ENCODE data around the gene FAM53C. TPM values are rescaled to one million over a fixed set of nuclear protein-coding genes. Genes with fewer than 3 reads are reported as not detected.
"Not testable (repeated sequence)": the region's sequence is repeated elsewhere in the genome, so short reads cannot be mapped to it uniquely, and the experiment has no call there.

Gene FAM53C
- total RNA-seq, result 25.8 TPM
- polyA plus RNA-seq (ENCODE audit: insufficient read depth in 1 of 8, insufficient read length in 8 of 8, low replicate concordance in 1 of 8), result 10 to 100 TPM; 31.5 to 38.8 (median 35.6) TPM
- long read RNA-seq, donor 1, full-length matches to known transcripts, result 3 of 3 reads
- long read RNA-seq, donor 1, partial matches to known transcripts, result 0 of 3 reads
- long read RNA-seq, donor 1, other reads (novel, unspliced or antisense), result 0 of 3 reads
- long read RNA-seq, donor 2, full-length matches to known transcripts, result 1 of 1 reads
- long read RNA-seq, donor 2, partial matches to known transcripts, result 0 of 1 reads
- long read RNA-seq, donor 2, other reads (novel, unspliced or antisense), result 0 of 1 reads
- long read RNA-seq, donor 3, full-length matches to known transcripts, result 6 of 6 reads
- long read RNA-seq, donor 3, partial matches to known transcripts, result 0 of 6 reads
- long read RNA-seq, donor 3, other reads (novel, unspliced or antisense), result 0 of 6 reads
- long read RNA-seq, donor 4, full-length matches to known transcripts, result 6 of 22 reads
- long read RNA-seq, donor 4, partial matches to known transcripts, result 16 of 22 reads
- long read RNA-seq, donor 4, other reads (novel, unspliced or antisense), result 0 of 22 reads
- long read RNA-seq, donor 5, full-length matches to known transcripts, result 8 of 18 reads
- long read RNA-seq, donor 5, partial matches to known transcripts, result 10 of 18 reads
- long read RNA-seq, donor 5, other reads (novel, unspliced or antisense), result 0 of 18 reads
- long read RNA-seq, donor 6, full-length matches to known transcripts, result 7 of 7 reads
- long read RNA-seq, donor 6, partial matches to known transcripts, result 0 of 7 reads
- long read RNA-seq, donor 6, other reads (novel, unspliced or antisense), result 0 of 7 reads
- long read RNA-seq, donor 7, full-length matches to known transcripts, result 3 of 12 reads
- long read RNA-seq, donor 7, partial matches to known transcripts, result 9 of 12 reads
- long read RNA-seq, donor 7, other reads (novel, unspliced or antisense), result 0 of 12 reads
- long read RNA-seq, donor 8, full-length matches to known transcripts, result 3 of 3 reads
- long read RNA-seq, donor 8, partial matches to known transcripts, result 0 of 3 reads
- long read RNA-seq, donor 8, other reads (novel, unspliced or antisense), result 0 of 3 reads
- long read RNA-seq, donor 9, full-length matches to known transcripts, result 4 of 15 reads
- long read RNA-seq, donor 9, partial matches to known transcripts, result 11 of 15 reads
- long read RNA-seq, donor 9, other reads (novel, unspliced or antisense), result 0 of 15 reads
- long read RNA-seq, donor 10, full-length matches to known transcripts, result 4 of 18 reads
- long read RNA-seq, donor 10, partial matches to known transcripts, result 14 of 18 reads
- long read RNA-seq, donor 10, other reads (novel, unspliced or antisense), result 0 of 18 reads
- long read RNA-seq, donor 11, full-length matches to known transcripts, result 7 of 7 reads
- long read RNA-seq, donor 11, partial matches to known transcripts, result 0 of 7 reads
- long read RNA-seq, donor 11, other reads (novel, unspliced or antisense), result 0 of 7 reads

GRCh38 chr5:138337685-138338410, at the start of gene FAM53C:
Gene FAM53C, plus strand, starts transcription at chr5:138338266. Its CDS starts 3,070 bp downstream, at chr5:138341336.
- H3K27ac ChIP-seq (ENCODE audit: low read length), result peak within 1 kb of the TSS; percentile 97
- H3K27me3 ChIP-seq (ENCODE audit: control insufficient read depth, insufficient read depth, low read length), result no peaks in the 10 kb centered on the region
- peaks cover 24% of the 10 kb centered on the region for H3K4me1 ChIP-seq (ENCODE audit: control insufficient read depth, insufficient read depth, low read length)
- peak within 1 kb of the TSS; percentile 50 for H3K4me3 ChIP-seq (ENCODE audit: low read length)
- peaks cover 14% of the 10 kb centered on the region for H3K36me3 ChIP-seq (ENCODE audit: control insufficient read depth, insufficient read depth, low read length)
- no peaks in the 10 kb centered on the region for H3K9me3 ChIP-seq (replicated peaks; ENCODE audit: control insufficient read depth, low read depth, low read length)
- WGBS (ENCODE audit: insufficient coverage), result 1% methylated on average over 28 of the region's 56 CpGs
- DNase-seq, result peak; percentile 97

DNA sequence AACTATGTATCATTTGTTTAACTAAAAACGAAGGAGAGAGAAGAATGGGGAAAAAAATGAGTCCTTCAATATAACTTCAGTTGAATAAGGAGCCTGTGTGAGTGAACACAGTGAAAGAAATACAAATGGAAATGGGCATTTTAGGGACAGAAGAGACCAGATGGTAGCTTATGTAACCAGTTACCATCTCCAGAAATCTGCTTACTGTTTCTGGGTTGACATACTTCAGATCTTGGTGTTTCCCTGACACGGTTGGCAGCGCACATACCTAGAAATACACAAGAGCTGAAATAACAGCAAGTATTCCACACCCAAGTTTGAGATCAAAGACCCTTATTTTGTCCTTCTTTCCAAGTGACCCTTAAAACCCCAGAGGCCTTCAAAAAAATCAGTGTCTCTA, 48.8 kb upstream of the FAM53C start:
- Histone ChIP-seq H3K4me1 (ENCODE audit: control insufficient read depth, insufficient read depth, low read length) (no peaks in the 10 kb centered on the region), H3K27me3 (ENCODE audit: control insufficient read depth, insufficient read depth, low read length) (no peaks in the 10 kb centered on the region), H3K27ac (ENCODE audit: low read length) (no peak overlapping the region), H3K9me3 (replicated peaks; ENCODE audit: control insufficient read depth, low read depth, low read length) (no peaks in the 10 kb centered on the region), H3K4me3 (ENCODE audit: low read length) (no peak overlapping the region), H3K36me3 (ENCODE audit: control insufficient read depth, insufficient read depth, low read length) (peaks cover 18% of the 10 kb centered on the region)
- WGBS (ENCODE audit: insufficient coverage), result 100% methylated on average over 2 of the region's 3 CpGs
- DNase-seq, result no peak

DNA sequence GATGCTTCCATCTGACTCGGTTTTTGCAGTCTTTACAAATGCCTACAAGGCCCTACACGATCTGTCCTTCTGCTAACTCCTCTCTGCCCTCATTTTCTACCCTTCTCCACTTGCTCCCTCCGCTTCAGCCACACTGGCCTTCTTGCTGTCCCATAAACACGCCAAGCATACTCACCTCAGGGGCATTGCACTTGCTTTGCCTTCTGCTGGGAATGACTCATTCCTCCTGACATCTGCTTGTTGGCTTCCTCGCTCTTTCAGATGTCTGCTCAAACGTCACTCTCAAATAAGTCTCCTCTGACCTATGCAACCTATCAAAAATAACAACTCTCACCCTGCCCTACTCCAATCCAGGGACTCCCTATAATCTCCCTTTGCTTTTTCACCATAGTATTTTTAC, 34.7 kb upstream of the FAM53C start:
- no peaks in the 10 kb centered on the region for H3K36me3 ChIP-seq (ENCODE audit: control insufficient read depth, insufficient read depth, low read length)
- H3K27me3 ChIP-seq (ENCODE audit: control insufficient read depth, insufficient read depth, low read length), result no peaks in the 10 kb centered on the region
- 86% methylated on average over 6 of the region's 6 CpGs for WGBS (ENCODE audit: insufficient coverage)
- DNase-seq, result no peak
- H3K4me3 ChIP-seq (ENCODE audit: low read length), result no peak overlapping the region
- H3K9me3 ChIP-seq (replicated peaks; ENCODE audit: control insufficient read depth, low read depth, low read length), result no peaks in the 10 kb centered on the region
- no peak overlapping the region for H3K27ac ChIP-seq (ENCODE audit: low read length)
- H3K4me1 ChIP-seq (ENCODE audit: control insufficient read depth, insufficient read depth, low read length), result no peaks in the 10 kb centered on the region

DNA sequence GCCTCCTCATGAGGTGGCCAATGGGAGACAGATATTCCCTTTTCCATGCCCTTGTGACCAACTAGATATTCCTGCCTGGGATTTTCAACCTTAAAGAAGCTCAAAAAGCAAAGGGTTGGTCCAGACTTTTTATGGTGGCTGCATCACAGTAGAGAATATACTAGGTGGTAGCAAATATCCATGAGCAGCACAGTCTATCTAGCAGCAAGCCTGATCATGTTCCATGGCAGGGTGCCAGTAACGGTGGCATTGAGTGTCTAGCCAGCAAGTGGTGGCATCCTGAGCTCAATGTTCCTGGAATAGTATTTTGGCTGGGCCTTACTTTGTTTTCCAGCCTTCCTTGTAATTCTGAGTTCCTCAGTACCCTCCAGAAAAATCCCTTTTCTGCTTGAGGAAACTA, 32.3 kb upstream of the FAM53C start:
- no peaks in the 10 kb centered on the region for H3K9me3 ChIP-seq (replicated peaks; ENCODE audit: control insufficient read depth, low read depth, low read length)
- WGBS (ENCODE audit: insufficient coverage), result 71% methylated on average over 1 of the region's 1 CpG
- H3K36me3 ChIP-seq (ENCODE audit: control insufficient read depth, insufficient read depth, low read length), result no peaks in the 10 kb centered on the region
- no peaks in the 10 kb centered on the region for H3K4me1 ChIP-seq (ENCODE audit: control insufficient read depth, insufficient read depth, low read length)
- DNase-seq, result peak; percentile 68
- H3K4me3 ChIP-seq (ENCODE audit: low read length), result no peak overlapping the region
- H3K27me3 ChIP-seq (ENCODE audit: control insufficient read depth, insufficient read depth, low read length), result no peaks in the 10 kb centered on the region
- H3K27ac ChIP-seq (ENCODE audit: low read length), result no peak overlapping the region

DNA sequence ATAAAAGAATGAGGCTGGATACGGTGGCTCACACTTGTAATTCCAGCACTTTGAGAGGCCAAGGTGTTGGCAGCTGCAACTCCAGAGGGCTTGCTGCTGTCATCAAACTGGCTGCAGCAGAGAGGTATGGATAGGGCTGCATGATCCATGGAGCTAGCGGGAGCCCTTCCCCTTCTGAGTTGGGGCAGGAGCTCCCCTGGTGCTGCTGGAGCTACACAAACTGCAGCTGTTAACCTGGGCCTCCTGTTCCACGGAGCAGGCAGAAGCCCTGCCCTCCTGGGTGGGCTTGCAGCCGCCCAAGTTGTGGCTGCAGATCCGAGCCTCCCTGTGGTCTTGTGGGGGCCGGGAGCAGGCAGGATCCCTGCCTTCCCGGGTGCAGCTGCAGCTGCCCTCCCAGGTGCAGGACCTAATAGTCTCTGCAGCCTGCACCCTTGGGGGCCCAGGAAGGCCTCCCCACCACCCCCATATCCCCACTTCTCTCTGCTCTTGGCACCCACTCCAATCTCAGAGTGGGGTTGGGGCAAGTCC, 22.3 kb upstream of the FAM53C start:
- Histone ChIP-seq H3K27ac (ENCODE audit: low read length) (no peak overlapping the region), H3K4me3 (ENCODE audit: low read length) (no peak overlapping the region), H3K36me3 (ENCODE audit: control insufficient read depth, insufficient read depth, low read length) (no peaks in the 10 kb centered on the region), H3K27me3 (ENCODE audit: control insufficient read depth, insufficient read depth, low read length) (no peaks in the 10 kb centered on the region), H3K4me1 (ENCODE audit: control insufficient read depth, insufficient read depth, low read length) (no peaks in the 10 kb centered on the region), H3K9me3 (replicated peaks; ENCODE audit: control insufficient read depth, low read depth, low read length) (no peaks in the 10 kb centered on the region)
- DNase-seq, result no peak
- 76% methylated on average over 7 of the region's 7 CpGs for WGBS (ENCODE audit: insufficient coverage)

DNA sequence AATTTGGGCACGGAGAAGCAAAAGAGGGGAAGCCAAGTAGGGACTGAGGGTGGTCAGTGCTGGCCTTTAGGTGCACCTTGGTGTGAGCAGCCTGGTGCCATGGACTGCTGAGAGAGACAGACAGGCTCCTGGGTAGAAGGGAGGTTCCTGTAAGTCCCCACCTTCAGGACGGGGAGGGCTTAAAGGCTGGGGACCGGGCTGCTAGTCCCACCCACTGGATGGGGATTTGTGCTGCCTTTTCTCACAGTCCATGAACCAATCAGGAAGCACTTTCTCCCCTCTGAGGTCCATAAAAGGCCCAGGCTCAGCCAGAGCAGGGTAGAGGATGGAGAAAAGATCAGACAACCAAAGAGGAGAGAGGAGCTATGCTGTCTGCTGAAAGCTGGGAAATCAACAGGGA, 21.7 kb upstream of the FAM53C start:
- Histone ChIP-seq H3K27ac (ENCODE audit: low read length) (no peak overlapping the region), H3K36me3 (ENCODE audit: control insufficient read depth, insufficient read depth, low read length) (no peaks in the 10 kb centered on the region), H3K27me3 (ENCODE audit: control insufficient read depth, insufficient read depth, low read length) (no peaks in the 10 kb centered on the region), H3K4me1 (ENCODE audit: control insufficient read depth, insufficient read depth, low read length) (no peaks in the 10 kb centered on the region), H3K9me3 (replicated peaks; ENCODE audit: control insufficient read depth, low read depth, low read length) (no peaks in the 10 kb centered on the region), H3K4me3 (ENCODE audit: low read length) (no peak overlapping the region)
- 100% methylated on average over 1 of the region's 3 CpGs for WGBS (ENCODE audit: insufficient coverage)
- no peak for DNase-seq

DNA sequence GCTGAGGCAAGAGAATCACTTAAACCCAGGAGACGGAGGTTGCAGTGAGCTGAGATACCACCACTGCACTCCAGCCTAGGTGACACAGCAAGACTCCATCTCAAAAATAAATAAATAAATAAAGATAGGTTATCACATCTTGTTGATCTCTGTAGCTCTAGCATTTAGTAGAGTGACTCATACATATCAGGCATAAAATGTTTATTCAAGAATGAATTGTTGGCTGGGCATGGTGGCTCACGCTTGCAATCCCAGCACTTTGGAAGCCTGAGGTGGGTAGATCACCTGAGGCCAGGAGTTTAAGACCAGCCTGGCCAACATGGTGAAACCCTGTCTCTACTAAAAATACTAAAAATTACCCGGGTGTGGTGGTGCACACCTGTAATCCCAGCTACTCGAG, 19.9 kb upstream of the FAM53C start:
- H3K9me3 ChIP-seq (replicated peaks; ENCODE audit: control insufficient read depth, low read depth, low read length); H3K4me3 ChIP-seq (ENCODE audit: low read length); H3K36me3 ChIP-seq (ENCODE audit: control insufficient read depth, insufficient read depth, low read length); H3K27me3 ChIP-seq (ENCODE audit: control insufficient read depth, insufficient read depth, low read length); DNase-seq; H3K4me1 ChIP-seq (ENCODE audit: control insufficient read depth, insufficient read depth, low read length); H3K27ac ChIP-seq (ENCODE audit: low read length): not testable (repeated sequence)
- WGBS (ENCODE audit: insufficient coverage), result 100% methylated on average over 1 of the region's 4 CpGs

GRCh38 chr5:138330813-138331448, 7.1 kb upstream of the FAM53C start:
- DNase-seq, result no peak
- Histone ChIP-seq H3K27me3 (ENCODE audit: control insufficient read depth, insufficient read depth, low read length) (no peaks in the 10 kb centered on the region), H3K27ac (ENCODE audit: low read length) (peak overlapping the region; percentile 18), H3K4me1 (ENCODE audit: control insufficient read depth, insufficient read depth, low read length) (peaks cover 10% of the 10 kb centered on the region), H3K4me3 (ENCODE audit: low read length) (peak overlapping the region; percentile 51), H3K36me3 (ENCODE audit: control insufficient read depth, insufficient read depth, low read length) (peaks cover under 1% of the 10 kb centered on the region), H3K9me3 (replicated peaks; ENCODE audit: control insufficient read depth, low read depth, low read length) (no peaks in the 10 kb centered on the region)
- WGBS (ENCODE audit: insufficient coverage), result 0% methylated on average over 4 of the region's 12 CpGs

Data from muscle of leg (tissue), 16 donors.